Ishikawa (cell line): ENCODE data around the gene DAGLA.

ENCODE experiments used
- CEBPB ChIP-seq: IDR thresholded peaks from 2 replicates; pipeline ENCODE4 v1.6.1; 2012
- CREB1 ChIP-seq: IDR thresholded peaks from 2 replicates; pipeline ENCODE4 v1.6.1; 2012; ENCODE audit warnings: low read depth
- EGR1 ChIP-seq: IDR thresholded peaks from 2 replicates; pipeline ENCODE4 v1.6.1; 2012
- EP300 ChIP-seq: IDR thresholded peaks from 2 replicates; pipeline ENCODE4 v1.6.1; 2012; ENCODE audit warnings: borderline replicate concordance
- FOXM1 ChIP-seq: IDR thresholded peaks from 2 replicates; pipeline ENCODE4 v1.6.1; 2012; ENCODE audit warnings: low read depth, borderline replicate concordance
- NFIC ChIP-seq: IDR thresholded peaks from 2 replicates; pipeline ENCODE4 v1.6.1; 2012
- RAD21 ChIP-seq: IDR thresholded peaks from 2 replicates; pipeline ENCODE4 v1.6.1; 2012; ENCODE audit warnings: low read depth
- TAF1 ChIP-seq: IDR thresholded peaks from 2 replicates; pipeline ENCODE4 v1.6.1; 2012; ENCODE audit warnings: low read depth, mild to moderate bottlenecking
- TCF12 ChIP-seq: IDR thresholded peaks from 2 replicates; pipeline ENCODE4 v1.6.1; 2012; ENCODE audit warnings: low read depth
- TEAD4 ChIP-seq: IDR thresholded peaks from 2 replicates; pipeline ENCODE4 v1.6.1; 2012
- YY1 ChIP-seq: IDR thresholded peaks from 2 replicates; pipeline ENCODE4 v1.6.1; 2012; ENCODE audit warnings: low read depth
- ZBTB7A ChIP-seq: IDR thresholded peaks from 2 replicates; pipeline ENCODE4 v1.6.1; 2012; ENCODE audit warnings: low read depth
- TF ChIP-seq, protein P1 (sequence below): IDR thresholded peaks from 2 replicates; pipeline ENCODE4 v1.6.1; 2012
- TF ChIP-seq, protein P2 (sequence below): IDR thresholded peaks from 2 replicates; pipeline ENCODE4 v1.6.1; 2012; ENCODE audit warnings: low read depth, mild to moderate bottlenecking
- TF ChIP-seq, protein P3 (sequence below): IDR thresholded peaks from 2 replicates; pipeline ENCODE4 v1.6.1; 2012

Gene DAGLA

DNA sequence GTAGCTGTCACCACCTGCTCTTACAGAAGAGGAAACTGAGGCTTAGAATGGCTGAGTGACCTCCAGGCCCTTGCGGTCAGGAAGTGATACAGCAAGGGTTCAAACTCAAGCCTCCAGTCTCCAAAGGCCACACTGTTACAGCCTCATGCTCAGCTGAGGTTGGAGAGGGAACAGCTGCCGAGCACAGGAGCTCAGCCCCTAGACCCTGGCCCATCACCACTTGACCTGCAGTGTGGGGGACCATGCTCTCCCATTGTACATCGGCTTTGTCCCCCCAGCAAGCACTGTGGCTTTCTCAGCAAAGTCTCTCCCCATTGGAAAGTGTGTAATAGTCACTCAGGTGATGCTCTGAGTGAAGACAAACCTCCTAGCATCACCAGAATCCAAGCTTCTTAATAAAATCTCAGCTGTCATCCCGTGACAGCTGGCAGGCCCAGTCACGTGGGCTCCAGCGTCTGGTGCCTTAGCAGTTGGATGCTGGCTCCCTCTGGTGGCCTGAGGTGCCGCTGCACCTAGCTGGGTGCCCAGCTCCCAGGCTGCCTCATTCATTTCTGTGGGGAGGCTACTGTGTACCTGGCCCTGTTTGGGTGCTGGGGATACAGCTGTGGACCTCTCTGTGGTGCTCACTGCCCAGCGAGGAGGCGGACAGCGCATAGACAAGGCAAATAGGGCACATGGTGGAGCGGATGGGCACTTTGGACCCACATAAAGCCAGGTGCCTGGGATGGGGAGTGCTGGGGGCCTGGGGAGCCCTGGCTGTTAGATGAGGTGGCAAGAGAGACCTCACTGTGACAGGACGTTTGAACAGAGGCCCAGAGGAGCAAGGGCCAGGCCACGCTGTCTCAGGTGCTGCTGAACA, 53.2 kb downstream of the DAGLA start:
- TF ChIP-seq RAD21 (peak; percentile 97), CREB1 (no peak)
- TF ChIP-seq, protein P1, sequence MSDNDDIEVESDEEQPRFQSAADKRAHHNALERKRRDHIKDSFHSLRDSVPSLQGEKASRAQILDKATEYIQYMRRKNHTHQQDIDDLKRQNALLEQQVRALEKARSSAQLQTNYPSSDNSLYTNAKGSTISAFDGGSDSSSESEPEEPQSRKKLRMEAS = peak; percentile 69
- TF ChIP-seq, protein P2, sequence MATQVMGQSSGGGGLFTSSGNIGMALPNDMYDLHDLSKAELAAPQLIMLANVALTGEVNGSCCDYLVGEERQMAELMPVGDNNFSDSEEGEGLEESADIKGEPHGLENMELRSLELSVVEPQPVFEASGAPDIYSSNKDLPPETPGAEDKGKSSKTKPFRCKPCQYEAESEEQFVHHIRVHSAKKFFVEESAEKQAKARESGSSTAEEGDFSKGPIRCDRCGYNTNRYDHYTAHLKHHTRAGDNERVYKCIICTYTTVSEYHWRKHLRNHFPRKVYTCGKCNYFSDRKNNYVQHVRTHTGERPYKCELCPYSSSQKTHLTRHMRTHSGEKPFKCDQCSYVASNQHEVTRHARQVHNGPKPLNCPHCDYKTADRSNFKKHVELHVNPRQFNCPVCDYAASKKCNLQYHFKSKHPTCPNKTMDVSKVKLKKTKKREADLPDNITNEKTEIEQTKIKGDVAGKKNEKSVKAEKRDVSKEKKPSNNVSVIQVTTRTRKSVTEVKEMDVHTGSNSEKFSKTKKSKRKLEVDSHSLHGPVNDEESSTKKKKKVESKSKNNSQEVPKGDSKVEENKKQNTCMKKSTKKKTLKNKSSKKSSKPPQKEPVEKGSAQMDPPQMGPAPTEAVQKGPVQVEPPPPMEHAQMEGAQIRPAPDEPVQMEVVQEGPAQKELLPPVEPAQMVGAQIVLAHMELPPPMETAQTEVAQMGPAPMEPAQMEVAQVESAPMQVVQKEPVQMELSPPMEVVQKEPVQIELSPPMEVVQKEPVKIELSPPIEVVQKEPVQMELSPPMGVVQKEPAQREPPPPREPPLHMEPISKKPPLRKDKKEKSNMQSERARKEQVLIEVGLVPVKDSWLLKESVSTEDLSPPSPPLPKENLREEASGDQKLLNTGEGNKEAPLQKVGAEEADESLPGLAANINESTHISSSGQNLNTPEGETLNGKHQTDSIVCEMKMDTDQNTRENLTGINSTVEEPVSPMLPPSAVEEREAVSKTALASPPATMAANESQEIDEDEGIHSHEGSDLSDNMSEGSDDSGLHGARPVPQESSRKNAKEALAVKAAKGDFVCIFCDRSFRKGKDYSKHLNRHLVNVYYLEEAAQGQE = no peak
- TF ChIP-seq, protein P3, sequence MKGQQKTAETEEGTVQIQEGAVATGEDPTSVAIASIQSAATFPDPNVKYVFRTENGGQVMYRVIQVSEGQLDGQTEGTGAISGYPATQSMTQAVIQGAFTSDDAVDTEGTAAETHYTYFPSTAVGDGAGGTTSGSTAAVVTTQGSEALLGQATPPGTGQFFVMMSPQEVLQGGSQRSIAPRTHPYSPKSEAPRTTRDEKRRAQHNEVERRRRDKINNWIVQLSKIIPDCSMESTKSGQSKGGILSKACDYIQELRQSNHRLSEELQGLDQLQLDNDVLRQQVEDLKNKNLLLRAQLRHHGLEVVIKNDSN = peak; percentile 99

DNA sequence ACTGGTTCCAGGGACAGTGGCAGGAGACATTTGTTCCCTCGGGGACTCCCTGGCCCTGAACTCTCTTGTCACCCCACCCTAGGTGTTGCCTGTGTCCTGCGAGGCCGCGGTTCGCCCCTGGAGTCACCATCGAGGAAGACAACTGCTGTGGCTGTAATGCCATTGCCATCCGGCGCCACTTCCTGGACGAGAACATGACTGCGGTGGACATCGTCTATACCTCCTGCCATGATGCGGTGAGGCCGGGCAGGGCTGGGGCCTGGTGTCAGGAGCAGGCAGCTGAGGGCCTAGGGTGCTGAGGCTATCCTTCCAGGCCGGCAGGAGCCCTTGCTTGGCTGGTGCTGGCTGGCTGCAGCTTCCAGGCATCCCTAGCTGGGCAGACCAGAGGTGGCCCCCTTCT, 54.6 kb downstream of the DAGLA start:
- no peak for TF ChIP-seq NFIC
- TF ChIP-seq, protein P1 = no peak
- no peak for TF ChIP-seq TAF1
- no peak for TF ChIP-seq TCF12
- TF ChIP-seq FOXM1 = no peak
- TF ChIP-seq TEAD4 = no peak
- TF ChIP-seq, protein P3 = no peak
- no peak for TF ChIP-seq YY1
- TF ChIP-seq, protein P2 = no peak
- TF ChIP-seq EGR1 = no peak
- no peak for TF ChIP-seq CREB1
- TF ChIP-seq RAD21 = no peak
- TF ChIP-seq ZBTB7A = no peak
- no peak for TF ChIP-seq CEBPB
- no peak for TF ChIP-seq EP300

DNA sequence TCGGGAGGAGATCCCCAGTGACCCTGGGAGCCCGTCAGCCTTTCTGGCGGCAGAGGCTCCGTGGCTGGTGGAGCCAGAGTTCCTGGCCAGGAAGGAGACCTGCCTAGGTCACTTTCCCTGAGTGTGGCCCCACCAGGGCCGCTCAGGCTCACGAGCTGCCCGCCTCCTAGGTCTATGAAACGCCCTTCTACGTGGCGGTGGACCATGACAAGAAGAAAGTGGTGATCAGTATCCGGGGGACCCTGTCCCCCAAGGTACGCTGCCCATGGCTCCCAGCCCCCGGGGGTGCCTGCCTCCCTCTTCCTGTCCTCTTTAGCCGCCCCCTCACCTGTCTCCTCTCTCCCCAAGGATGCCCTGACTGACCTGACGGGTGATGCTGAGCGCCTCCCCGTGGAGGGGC, 55.2 kb downstream of the DAGLA start:
- TF ChIP-seq TAF1 = no peak
- TF ChIP-seq FOXM1 = no peak
- TF ChIP-seq TEAD4 = no peak
- TF ChIP-seq, protein P3 = no peak
- TF ChIP-seq, protein P1 = no peak
- TF ChIP-seq YY1 = no peak

DNA sequence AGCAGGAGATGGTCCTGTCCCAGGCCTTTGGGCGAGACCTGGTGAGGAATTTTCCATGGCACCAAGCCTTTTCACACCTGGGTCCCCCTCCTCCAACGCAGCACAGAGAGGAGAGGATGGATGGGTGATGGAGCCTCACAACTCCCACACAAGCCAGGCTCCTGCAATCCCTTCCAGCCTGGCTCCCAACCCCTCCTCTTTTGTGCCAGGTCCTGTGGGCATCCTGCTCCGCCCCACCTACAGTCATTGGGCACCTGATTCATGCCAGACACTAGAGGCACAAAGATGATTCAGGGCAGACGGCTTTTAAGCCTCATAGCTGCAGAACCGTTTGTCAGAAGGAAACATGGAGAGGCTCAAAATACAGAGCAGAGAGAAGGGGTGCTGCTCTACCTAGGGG, 56.1 kb downstream of the DAGLA start:
- TF ChIP-seq YY1 (no peak), RAD21 (no peak), ZBTB7A (no peak), TCF12 (no peak), CEBPB (no peak), CREB1 (no peak), TEAD4 (no peak), EP300 (no peak), FOXM1 (no peak), EGR1 (no peak)
- TF ChIP-seq, protein P1 = no peak
- TF ChIP-seq, protein P3 = no peak
